SK-N-SH treated with all-trans-retinoic acid at 6 μM for 48 hours (cell line): ENCODE data around the gene VMO1.

ENCODE experiments used
- ATAC-seq: fragments of 200-7000 bp; cut with Tn5 transposase; 3 replicates; pipeline ENCODE4 v1.9.1; 2020; ENCODE audit warnings: mild to moderate bottlenecking, moderate library complexity
- ARNTL ChIP-seq: fragments of 450-650 bp; formaldehyde crosslinking; IDR thresholded peaks from 2 replicates; pipeline ENCODE4 v1.5.0; 2020; ENCODE audit warnings: low read depth, mild to moderate bottlenecking, moderate library complexity, borderline replicate concordance
- BACH2 ChIP-seq: fragments of 250-450 bp; sonication (Bioruptor Pico); IDR thresholded peaks from 2 replicates; pipeline ENCODE4 v1.9.0; 2021; ENCODE audit warnings: mild to moderate bottlenecking, borderline replicate concordance
- CREB5 ChIP-seq: fragments of 250-450 bp; sonication (Bioruptor Pico); IDR thresholded peaks from 2 replicates; pipeline ENCODE4 v1.5.1; 2020; ENCODE audit warnings: low read depth, mild to moderate bottlenecking, moderate library complexity
- CSDC2 ChIP-seq: fragments of 250-450 bp; sonication (Bioruptor Pico); IDR thresholded peaks from 2 replicates; pipeline ENCODE4 v1.5.0; 2020; ENCODE audit warnings: mild to moderate bottlenecking, moderate library complexity
- CSRNP3 ChIP-seq: fragments of 250-450 bp; sonication (Bioruptor Pico); IDR thresholded peaks from 2 replicates; pipeline ENCODE4 v1.5.1; 2021; ENCODE audit warnings: mild to moderate bottlenecking, moderate library complexity
- ESRRG ChIP-seq: fragments of 250-450 bp; sonication (Bioruptor Pico); IDR thresholded peaks from 2 replicates; pipeline ENCODE4 v1.6.1; 2021; ENCODE audit warnings: mild to moderate bottlenecking
- GLIS3 ChIP-seq: fragments of 250-450 bp; sonication (Bioruptor Pico); IDR thresholded peaks from 2 replicates; pipeline ENCODE4 v1.5.0; 2020; ENCODE audit warnings: mild to moderate bottlenecking, moderate library complexity
- ISL1 ChIP-seq: fragments of 250-450 bp; sonication (Bioruptor Pico); IDR thresholded peaks from 2 replicates; pipeline ENCODE4 v2.1.2; 2022; ENCODE audit warnings: mild to moderate bottlenecking, moderate library complexity
- PATZ1 ChIP-seq: fragments of 250-450 bp; sonication (Bioruptor Pico); IDR thresholded peaks from 2 replicates; pipeline ENCODE4 v1.8.0; 2020; ENCODE audit warnings: mild to moderate bottlenecking, moderate library complexity, borderline replicate concordance
- POU6F1 ChIP-seq: fragments of 250-450 bp; sonication (Bioruptor Pico); IDR thresholded peaks from 2 replicates; pipeline ENCODE4 v1.8.0; 2021; ENCODE audit warnings: low read depth, mild to moderate bottlenecking, moderate library complexity, borderline replicate concordance
- PPARA ChIP-seq: fragments of 250-450 bp; sonication (Bioruptor Pico); IDR thresholded peaks from 2 replicates; pipeline ENCODE4 v1.5.0; 2020; ENCODE audit warnings: mild to moderate bottlenecking, borderline replicate concordance
- RARB ChIP-seq: fragments of 250-450 bp; sonication (Bioruptor Pico); IDR thresholded peaks from 2 replicates; pipeline ENCODE4 v1.8.0; 2021; ENCODE audit warnings: mild to moderate bottlenecking, moderate library complexity
- TCF4 ChIP-seq: fragments of 250-450 bp; sonication (Bioruptor Pico); IDR thresholded peaks from 2 replicates; pipeline ENCODE4 v1.8.0; 2021; ENCODE audit warnings: mild to moderate bottlenecking, moderate library complexity, borderline replicate concordance
- TOX ChIP-seq: fragments of 250-450 bp; sonication (Bioruptor Pico); IDR thresholded peaks from 2 replicates; pipeline ENCODE4 v1.8.0; 2021; ENCODE audit warnings: mild to moderate bottlenecking, moderate library complexity, borderline replicate concordance
- TSHZ2 ChIP-seq: fragments of 250-450 bp; sonication (Bioruptor Pico); IDR thresholded peaks from 2 replicates; pipeline ENCODE4 v1.5.0; 2020; ENCODE audit warnings: mild to moderate bottlenecking, moderate library complexity
- ZC3H10 ChIP-seq: fragments of 250-450 bp; sonication (Bioruptor Pico); IDR thresholded peaks from 2 replicates; pipeline ENCODE4 v1.5.1; 2021; ENCODE audit warnings: mild to moderate bottlenecking, moderate library complexity
- ZFP3 ChIP-seq: fragments of 250-450 bp; sonication (Bioruptor Pico); IDR thresholded peaks from 2 replicates; pipeline ENCODE4 v1.5.0; 2020; ENCODE audit warnings: mild to moderate bottlenecking, moderate library complexity
- ZFP30 ChIP-seq: fragments of 450-650 bp; formaldehyde crosslinking; IDR thresholded peaks from 2 replicates; pipeline ENCODE4 v1.5.0; 2022; ENCODE audit warnings: mild to moderate bottlenecking, moderate library complexity
- ZNF70 ChIP-seq: fragments of 450-650 bp; formaldehyde crosslinking; IDR thresholded peaks from 2 replicates; pipeline ENCODE4 v1.5.0; 2020; ENCODE audit warnings: mild to moderate bottlenecking, moderate library complexity
- ZNF8 ChIP-seq: fragments of 450-650 bp; formaldehyde crosslinking; IDR thresholded peaks from 2 replicates; pipeline ENCODE4 v1.5.0; 2020; ENCODE audit warnings: mild to moderate bottlenecking, moderate library complexity

Gene VMO1

GRCh38 chr17:4751932-4752331, 34.2 kb downstream of the VMO1 start:
- no peak for ATAC-seq
- no peak for TF ChIP-seq PATZ1 (CRISPR knock-in tag)
- TF ChIP-seq BACH2 (CRISPR knock-in tag): no peak
- no peak for TF ChIP-seq POU6F1 (CRISPR knock-in tag)
- TF ChIP-seq ZNF8 (CRISPR knock-in tag): no peak
- TF ChIP-seq TOX (CRISPR knock-in tag): no peak
- no peak for TF ChIP-seq RARB
- TF ChIP-seq ZC3H10 (CRISPR knock-in tag): no peak

GRCh38 chr17:4750606-4751005, 35.6 kb downstream of the VMO1 start:
- TF ChIP-seq GLIS3 (CRISPR knock-in tag): no peak
- TF ChIP-seq ZNF70 (CRISPR knock-in tag): no peak
- no peak for TF ChIP-seq POU6F1 (CRISPR knock-in tag)
- TF ChIP-seq ISL1 (CRISPR knock-in tag): no peak
- TF ChIP-seq CREB5 (CRISPR knock-in tag): no peak
- no peak for TF ChIP-seq ESRRG
- TF ChIP-seq RARB: no peak
- no peak for TF ChIP-seq CSDC2
- TF ChIP-seq TCF4 (CRISPR knock-in tag): no peak
- no peak for TF ChIP-seq BACH2 (CRISPR knock-in tag)
- TF ChIP-seq CSRNP3 (CRISPR knock-in tag): no peak
- TF ChIP-seq ARNTL: no peak
- no peak for TF ChIP-seq PPARA (CRISPR knock-in tag)
- TF ChIP-seq ZNF8 (CRISPR knock-in tag): no peak
- no peak for TF ChIP-seq TSHZ2 (CRISPR knock-in tag)
- no peak for TF ChIP-seq TOX (CRISPR knock-in tag)
- no peak for TF ChIP-seq PATZ1 (CRISPR knock-in tag)
- no peak for TF ChIP-seq ZFP30 (CRISPR knock-in tag)
- no peak for TF ChIP-seq ZFP3

More at GRCh38 chr17:4750606-4751005, 35.6 kb downstream of the VMO1 start:
- ATAC-seq: no peak; the same call in 2 of the 3 replicates
